NAMALWA (cell line): Measurements from ENCODE around the gene ZDHHC11B.
A peak's percentile ranks its signal among the peaks of the same experiment; 100 is the strongest.
"Not testable (repeated sequence)": the region's sequence is repeated elsewhere in the genome, so short reads cannot be mapped to it uniquely, and the experiment has no call there.

Experiments used
- DNase-seq: peaks from one replicate; pipeline ENCODE4 v3.0.0-alpha.2; 2015; ENCODE audit warnings: low spot score

The ZDHHC11B gene

GRCh38 chr5:769485-770145 is 14.9 kb downstream of the ZDHHC11B start:
- not testable (repeated sequence) for DNase-seq

- no peak for DNase-seq
Observed at GRCh38 chr5:766666-767431, 17.7 kb downstream of the ZDHHC11B start.

GRCh38 chr5:765948-766631 is 18.4 kb downstream of the ZDHHC11B start:
- no peak for DNase-seq

GRCh38 chr5:763998-764781 is 20.3 kb downstream of the ZDHHC11B start:
- DNase-seq = no peak

- DNase-seq = no peak
Observed at GRCh38 chr5:763397-763796, 21.1 kb downstream of the ZDHHC11B start.

GRCh38 chr5:762996-763395 is 21.5 kb downstream of the ZDHHC11B start:
- DNase-seq = not testable (repeated sequence)

- no peak for DNase-seq
Observed at GRCh38 chr5:761854-762710, 22.4 kb downstream of the ZDHHC11B start.

- no peak for DNase-seq
Observed at GRCh38 chr5:761059-761771, 23.3 kb downstream of the ZDHHC11B start.

GRCh38 chr5:760363-761058 is 24.0 kb downstream of the ZDHHC11B start:
- DNase-seq = no peak

- no peak for DNase-seq
Observed at GRCh38 chr5:759781-760362, 24.7 kb downstream of the ZDHHC11B start.

- peak; percentile 41 for DNase-seq
Observed at GRCh38 chr5:759111-759751, 25.3 kb downstream of the ZDHHC11B start.

GRCh38 chr5:758698-759053 is 25.9 kb downstream of the ZDHHC11B start:
- DNase-seq = no peak

GRCh38 chr5:757931-758697 is 26.4 kb downstream of the ZDHHC11B start:
- no peak for DNase-seq

GRCh38 chr5:757346-757930 is 27.1 kb downstream of the ZDHHC11B start:
- DNase-seq = no peak

GRCh38 chr5:756865-757345 is 27.6 kb downstream of the ZDHHC11B start:
- DNase-seq = no peak

- DNase-seq = no peak
Observed at GRCh38 chr5:756171-756570, 28.4 kb downstream of the ZDHHC11B start.

- not testable (repeated sequence) for DNase-seq
Observed at GRCh38 chr5:754143-754632, 30.3 kb downstream of the ZDHHC11B start.
